ENCODE measurements around the gene PROB1. TPM values are rescaled to one million over a fixed set of nuclear protein-coding genes. Genes with fewer than 3 reads are reported as not detected.

PROB1 gene
- total and polyA plus RNA-seq, 12 donors: 3.1 to 24.4 (median 8.8) TPM

DNA sequence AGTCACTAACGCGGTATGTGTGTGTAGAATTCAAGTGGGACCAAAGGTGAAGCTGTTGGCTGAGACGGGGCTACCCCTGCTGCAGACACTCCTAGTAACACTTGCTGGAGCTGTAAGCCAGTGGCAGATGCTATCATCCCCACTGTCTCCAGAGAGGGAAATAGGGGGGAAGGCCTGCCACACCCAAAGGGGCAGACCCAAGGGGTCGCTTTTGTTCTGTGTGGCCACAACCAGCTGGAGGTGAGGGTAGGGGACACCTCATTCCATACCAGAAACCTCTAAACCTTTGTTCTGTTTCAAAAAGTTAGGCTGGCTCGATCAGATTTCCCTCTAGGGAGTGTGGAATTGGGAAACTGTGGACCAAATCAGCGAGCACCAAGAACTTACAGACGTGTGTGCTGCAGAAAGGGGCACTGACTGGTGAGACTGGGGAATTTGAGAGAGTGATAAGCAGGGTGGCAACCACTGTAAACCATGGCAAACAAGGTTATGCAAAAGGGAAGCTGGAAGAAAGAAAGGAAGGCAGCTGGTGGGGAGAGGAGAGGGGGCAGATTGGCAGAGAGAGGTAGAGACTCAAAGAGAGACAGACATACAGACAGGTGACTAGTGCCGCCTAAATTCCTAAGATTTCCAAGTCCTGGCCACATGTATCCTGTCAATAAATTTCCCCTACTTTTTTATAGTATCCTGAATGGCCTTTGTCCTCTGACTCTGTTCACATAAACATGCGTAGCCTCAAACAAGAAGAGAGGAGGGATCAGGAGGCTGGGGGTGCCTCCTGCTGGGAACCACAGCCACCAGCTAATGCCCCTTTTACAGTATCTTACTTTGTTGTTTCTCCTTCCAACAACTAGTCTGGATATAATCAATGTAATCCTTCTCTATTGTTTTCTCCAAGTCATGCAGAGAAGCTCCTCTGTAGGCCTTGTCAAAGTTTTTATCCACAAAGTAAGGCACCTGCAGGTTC is 24.6 kb upstream of the PROB1 start:
- Histone ChIP-seq H3K9me3 (replicated peaks in 1 of 3) (no peaks in the 10 kb centered on the region), H3K4me3 (no peak overlapping the region), H3K27me3 (no peaks in the 10 kb centered on the region), H3K4me1 (replicated peaks in 1 of 2) (peaks cover 15 to 32% of the 10 kb centered on the region in 2 donors), H3K27ac (no peak overlapping the region), H3K36me3 (replicated peaks in 1 of 2) (peaks cover 0 to 19% of the 10 kb centered on the region in 2 donors)
- intact Hi-C loops (cut with DNase I): loop anchor here (5.0 to 10.0 kb wide), 3 partner anchors 93 to 348 kb away; no protein-coding TSS in a partner anchor
- TF ChIP-seq POLR2A (IDR thresholded peaks at IDR 0.05): no peak
- TF ChIP-seq, protein P1, sequence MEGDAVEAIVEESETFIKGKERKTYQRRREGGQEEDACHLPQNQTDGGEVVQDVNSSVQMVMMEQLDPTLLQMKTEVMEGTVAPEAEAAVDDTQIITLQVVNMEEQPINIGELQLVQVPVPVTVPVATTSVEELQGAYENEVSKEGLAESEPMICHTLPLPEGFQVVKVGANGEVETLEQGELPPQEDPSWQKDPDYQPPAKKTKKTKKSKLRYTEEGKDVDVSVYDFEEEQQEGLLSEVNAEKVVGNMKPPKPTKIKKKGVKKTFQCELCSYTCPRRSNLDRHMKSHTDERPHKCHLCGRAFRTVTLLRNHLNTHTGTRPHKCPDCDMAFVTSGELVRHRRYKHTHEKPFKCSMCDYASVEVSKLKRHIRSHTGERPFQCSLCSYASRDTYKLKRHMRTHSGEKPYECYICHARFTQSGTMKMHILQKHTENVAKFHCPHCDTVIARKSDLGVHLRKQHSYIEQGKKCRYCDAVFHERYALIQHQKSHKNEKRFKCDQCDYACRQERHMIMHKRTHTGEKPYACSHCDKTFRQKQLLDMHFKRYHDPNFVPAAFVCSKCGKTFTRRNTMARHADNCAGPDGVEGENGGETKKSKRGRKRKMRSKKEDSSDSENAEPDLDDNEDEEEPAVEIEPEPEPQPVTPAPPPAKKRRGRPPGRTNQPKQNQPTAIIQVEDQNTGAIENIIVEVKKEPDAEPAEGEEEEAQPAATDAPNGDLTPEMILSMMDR (IDR thresholded peaks at IDR 0.05): no peak
- no peak for DNase-seq
- 79 to 83% (median 81%) methylated on average over 9 of the region's 9 CpGs for WGBS, 4 donors

GRCh38 chr5:139418793-139419192 is 23.9 kb upstream of the PROB1 start:
- Histone ChIP-seq H3K9me3 (replicated peaks in 1 of 3) (no peaks in the 10 kb centered on the region), H3K27me3 (no peaks in the 10 kb centered on the region), H3K27ac (no peak overlapping the region), H3K4me1 (replicated peaks in 1 of 2) (peaks cover 21 to 39% of the 10 kb centered on the region in 2 donors), H3K4me3 (no peak overlapping the region), H3K36me3 (replicated peaks in 1 of 2) (peaks cover 0 to 19% of the 10 kb centered on the region in 2 donors)
- TF ChIP-seq POLR2A (IDR thresholded peaks at IDR 0.05): no peak
- TF ChIP-seq, protein P1 (IDR thresholded peaks at IDR 0.05): no peak
- WGBS, 4 donors: 89 to 96% (median 91%) methylated on average over 1 of the region's 1 CpG
- DNase-seq: no peak
- intact Hi-C loops (cut with DNase I): no loop called here

DNA sequence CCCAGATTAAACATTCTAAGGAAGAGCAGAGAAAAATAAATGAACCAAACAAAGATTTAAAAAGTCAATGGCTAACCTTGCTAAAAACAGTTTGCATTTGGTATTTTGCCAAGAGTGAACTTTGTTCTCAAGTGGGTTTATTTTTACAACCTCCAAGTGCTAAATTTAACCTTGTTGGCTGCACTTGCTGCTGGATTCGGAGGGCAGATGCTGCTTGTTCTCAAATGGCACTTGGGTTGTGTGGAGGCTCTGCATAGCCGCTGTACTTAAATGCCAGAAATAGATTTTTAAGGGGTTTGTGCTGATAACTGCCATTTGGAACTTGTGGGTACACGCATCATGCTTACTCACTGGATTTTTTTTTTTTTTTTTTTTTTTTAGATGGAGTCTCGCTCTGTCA is 22.3 kb upstream of the PROB1 start:
- H3K27me3 ChIP-seq: no peaks in the 10 kb centered on the region
- intact Hi-C loops (cut with DNase I): no loop called here
- H3K4me3 ChIP-seq: no peak overlapping the region
- no peak for TF ChIP-seq POLR2A (IDR thresholded peaks at IDR 0.05)
- TF ChIP-seq, protein P1 (IDR thresholded peaks at IDR 0.05): no peak
- 30 to 43% (median 38%) methylated on average over 4 of the region's 4 CpGs for WGBS, 4 donors
- no peaks in the 10 kb centered on the region for H3K9me3 ChIP-seq (replicated peaks in 1 of 3)
- H3K4me1 ChIP-seq (replicated peaks in 1 of 2): peaks cover 21 to 39% of the 10 kb centered on the region in 2 donors
- H3K36me3 ChIP-seq (replicated peaks in 1 of 2): peaks cover 0 to 19% of the 10 kb centered on the region in 2 donors
- peak overlapping the region in 1 of 5 donors; percentile 19 for H3K27ac ChIP-seq
- peak in 2 of 7 donors; percentile 54 to 55 for DNase-seq

DNA sequence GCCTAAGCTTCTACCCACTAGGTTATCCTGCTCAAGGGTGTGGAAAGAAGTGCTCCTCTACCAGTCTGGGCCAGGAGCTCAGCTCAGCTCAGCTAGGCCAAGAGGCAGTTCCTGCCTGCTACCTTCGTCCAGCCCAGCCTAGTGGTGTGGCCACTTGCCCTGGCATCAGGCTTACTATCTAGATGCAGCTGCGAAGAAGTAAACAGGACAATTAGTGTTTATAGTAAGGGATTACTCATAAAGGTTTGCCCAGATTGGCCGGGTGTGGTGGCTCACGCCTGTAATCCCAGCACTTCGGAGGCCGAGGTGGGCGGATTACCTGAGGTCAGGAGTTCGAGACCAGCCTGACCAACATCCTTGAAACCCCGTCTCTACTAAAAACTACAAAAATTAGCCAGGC is 21.7 kb upstream of the PROB1 start:
- peaks cover 0 to 19% of the 10 kb centered on the region in 2 donors for H3K36me3 ChIP-seq (replicated peaks in 1 of 2)
- peaks cover 21 to 39% of the 10 kb centered on the region in 2 donors for H3K4me1 ChIP-seq (replicated peaks in 1 of 2)
- peak in 1 of 7 donors; percentile 46 for DNase-seq
- WGBS, 4 donors: 85 to 91% (median 88%) methylated on average over 9 of the region's 9 CpGs
- no peaks in the 10 kb centered on the region for H3K9me3 ChIP-seq (replicated peaks in 1 of 3)
- no peaks in the 10 kb centered on the region for H3K27me3 ChIP-seq
- intact Hi-C loops (cut with DNase I): no loop called here
- TF ChIP-seq, protein P1 (IDR thresholded peaks at IDR 0.05): no peak
- TF ChIP-seq POLR2A (IDR thresholded peaks at IDR 0.05): no peak
- peak overlapping the region in 2 of 5 donors; percentile 24 to 82 for H3K27ac ChIP-seq
- no peak overlapping the region for H3K4me3 ChIP-seq
